Cardiac fibroblast (primary cell): ENCODE data around the gene LBX1.

Experiments used
- DNase-seq, 2 donors: peaks; one replicate each; pipeline versions ENCODE4 v3.0.0 to v3.0.0-alpha.2; 2010; ENCODE audit warnings: low read depth in 2 of 2
- H3K4me3 ChIP-seq, 2 donors: replicated peaks in 1 of 2; 1 replicate in 1 of 2; 2 replicates in 1 of 2; pipeline ENCODE4 v1.5.1; 2011; ENCODE audit warnings: low read depth in 2 of 2, low read length in 2 of 2, mild to moderate bottlenecking in 2 of 2, moderate library complexity in 1 of 2
- CTCF ChIP-seq: IDR thresholded peaks from one replicate; pipeline ENCODE4 v1.5.1; 2011; ENCODE audit warnings: low read depth, mild to moderate bottlenecking, low read length, inconsistent platforms

LBX1 gene

GRCh38 chr10:101229266-101230182, at the start of gene LBX1:
Gene LBX1, minus strand, starts transcription at chr10:101229463. Its CDS starts 648 bp downstream, at chr10:101228815.
- TF ChIP-seq CTCF, result no peak
- no peak within 1 kb of the TSS for H3K4me3 ChIP-seq

GRCh38 chr10:101273741-101274140, 44.5 kb upstream of the LBX1 start:
- no peak for DNase-seq
- no peak overlapping the region for H3K4me3 ChIP-seq
- no peak for TF ChIP-seq CTCF

More at GRCh38 chr10:101229266-101230182, at the start of gene LBX1:
- DNase-seq, result no peak

- no peak for DNase-seq
- H3K4me3 ChIP-seq, result no peak overlapping the region
- no peak for TF ChIP-seq CTCF
Observed at GRCh38 chr10:101273330-101273729, 44.1 kb upstream of the LBX1 start.

- no peak overlapping the region for H3K4me3 ChIP-seq
- DNase-seq, result peak; percentile 71 to 79
- peak; percentile 91 for TF ChIP-seq CTCF
Observed at GRCh38 chr10:101272229-101272868, 43.1 kb upstream of the LBX1 start.

- TF ChIP-seq CTCF, result no peak
- no peak for DNase-seq
- no peak overlapping the region for H3K4me3 ChIP-seq
Observed at GRCh38 chr10:101270763-101271162, 41.5 kb upstream of the LBX1 start.

- no peak for TF ChIP-seq CTCF
- no peak overlapping the region for H3K4me3 ChIP-seq
- DNase-seq, result no peak
Observed at GRCh38 chr10:101267776-101268175, 38.5 kb upstream of the LBX1 start.
